ENCODE results near the gene MYH1.
"Not testable (repeated sequence)": the region's sequence is repeated elsewhere in the genome, so short reads cannot be mapped to it uniquely, and the experiment has no call there.

MYH1 gene

DNA sequence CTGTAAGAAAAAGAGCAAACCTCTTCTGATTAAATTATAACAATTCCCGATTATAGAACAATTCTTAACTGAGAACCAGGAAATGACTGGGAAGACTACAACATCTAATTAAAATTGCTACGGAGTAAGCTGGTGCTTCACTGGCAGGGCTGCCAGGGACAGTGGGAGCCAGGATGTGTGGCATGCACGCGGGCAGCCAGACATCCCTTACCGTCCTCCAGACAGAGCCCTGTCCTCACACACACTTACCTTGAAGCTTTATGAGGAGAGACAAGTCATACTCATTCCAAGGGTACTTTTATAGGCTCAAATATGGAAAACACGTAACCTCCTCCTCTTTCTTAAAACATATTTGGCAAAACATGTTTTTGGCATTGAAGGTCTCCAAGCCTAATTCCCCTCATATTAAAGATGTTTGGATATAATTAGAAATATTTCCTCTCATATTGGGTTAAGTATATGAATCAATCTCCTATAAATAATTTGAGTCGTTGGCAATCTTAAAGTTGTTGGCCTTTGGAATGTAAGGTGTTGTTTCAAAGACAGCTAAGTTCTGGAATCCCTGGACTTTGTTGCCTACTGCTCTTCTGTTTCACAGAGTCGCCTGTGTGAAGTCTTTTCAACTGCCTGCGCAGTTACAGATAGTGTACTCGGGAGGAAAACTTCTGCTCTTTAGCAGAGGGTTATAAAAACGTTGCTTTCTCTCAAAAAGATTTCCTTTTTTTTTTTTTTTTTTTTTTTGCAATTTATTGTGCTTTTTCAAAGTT lies at the start of gene MYH1:
MYH1 (minus strand) TSS at position 272 of the 767 bp plus-strand sequence. CDS start 1,900 bp downstream, outside the sequence.
- in situ Hi-C loops (cut with HindIII; ENCODE audit: low sequenced_read_pairs) = no loop called here

DNA sequence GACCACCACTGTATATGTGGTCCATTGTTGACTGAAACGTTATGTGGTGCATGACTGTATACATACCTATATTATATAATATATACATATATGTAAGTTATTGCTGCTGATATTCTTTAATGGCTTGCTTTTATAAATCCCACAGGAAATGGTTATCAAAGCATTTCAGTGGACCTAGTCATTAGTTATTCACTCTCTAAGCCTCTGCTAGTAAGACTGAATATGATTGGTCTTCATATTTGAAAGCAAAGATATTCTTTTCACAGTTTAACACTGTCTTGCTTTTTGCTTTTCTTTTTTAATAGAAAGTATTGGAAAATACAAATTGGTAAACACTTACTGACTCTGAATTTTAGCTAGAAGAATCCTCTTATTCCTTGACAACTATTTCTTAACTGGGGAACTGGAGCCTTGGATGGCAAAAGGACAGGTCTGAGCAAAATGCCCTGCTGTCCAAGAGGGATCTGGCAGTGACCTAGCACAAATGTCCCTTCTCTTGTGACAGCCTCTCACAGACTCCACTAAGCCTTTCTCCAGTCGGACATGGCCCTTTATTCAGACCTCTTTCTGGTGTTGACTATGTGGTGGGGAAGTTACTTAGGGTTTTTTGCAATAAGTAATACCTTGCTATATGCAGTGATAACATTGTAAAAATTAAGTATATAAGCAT lies 45.8 kb upstream of the MYH1 start:
- in situ Hi-C loops (cut with HindIII; ENCODE audit: low sequenced_read_pairs) = no loop called here

DNA sequence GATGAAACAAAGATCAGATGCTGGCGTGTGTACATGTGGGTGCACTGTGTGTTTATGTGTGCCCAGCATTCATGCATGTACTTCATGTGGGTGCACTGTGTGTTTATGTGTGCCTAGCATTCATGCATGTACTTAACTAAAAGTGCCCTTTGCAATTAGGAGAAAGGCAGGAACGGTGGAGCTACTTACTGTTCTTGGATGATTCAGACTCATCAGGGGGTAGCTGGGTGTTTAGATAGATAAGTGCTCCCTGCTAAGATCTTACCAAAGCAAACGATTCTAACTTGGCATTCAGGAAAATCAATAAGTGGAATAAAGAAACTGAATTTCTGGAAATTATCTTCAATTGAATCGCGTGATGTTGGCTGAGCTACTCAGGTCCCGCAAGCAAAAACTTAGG lies 39.7 kb upstream of the MYH1 start:
- in situ Hi-C loops (cut with HindIII; ENCODE audit: low sequenced_read_pairs) = no loop called here

DNA sequence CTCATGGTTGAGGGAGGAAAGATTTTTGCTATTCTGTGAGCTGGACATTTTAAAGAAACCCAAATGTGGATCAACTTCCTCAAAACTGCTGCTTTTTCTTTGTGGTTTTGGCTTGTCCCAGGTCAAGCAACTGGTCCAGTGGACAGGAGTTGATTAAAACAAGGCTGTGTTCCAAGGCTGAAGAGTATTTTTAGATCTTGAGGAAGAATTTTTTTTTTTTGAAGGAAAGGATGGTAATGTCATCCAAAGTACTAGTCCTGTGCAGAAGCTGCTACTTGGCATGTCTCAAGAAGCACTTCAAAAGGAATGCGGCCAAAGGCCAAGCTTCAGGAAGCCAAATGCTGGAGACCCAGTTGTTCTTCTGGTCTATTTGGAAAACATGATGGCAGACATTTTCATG lies 39.1 kb upstream of the MYH1 start:
- in situ Hi-C loops (cut with HindIII; ENCODE audit: low sequenced_read_pairs) = no loop called here

DNA sequence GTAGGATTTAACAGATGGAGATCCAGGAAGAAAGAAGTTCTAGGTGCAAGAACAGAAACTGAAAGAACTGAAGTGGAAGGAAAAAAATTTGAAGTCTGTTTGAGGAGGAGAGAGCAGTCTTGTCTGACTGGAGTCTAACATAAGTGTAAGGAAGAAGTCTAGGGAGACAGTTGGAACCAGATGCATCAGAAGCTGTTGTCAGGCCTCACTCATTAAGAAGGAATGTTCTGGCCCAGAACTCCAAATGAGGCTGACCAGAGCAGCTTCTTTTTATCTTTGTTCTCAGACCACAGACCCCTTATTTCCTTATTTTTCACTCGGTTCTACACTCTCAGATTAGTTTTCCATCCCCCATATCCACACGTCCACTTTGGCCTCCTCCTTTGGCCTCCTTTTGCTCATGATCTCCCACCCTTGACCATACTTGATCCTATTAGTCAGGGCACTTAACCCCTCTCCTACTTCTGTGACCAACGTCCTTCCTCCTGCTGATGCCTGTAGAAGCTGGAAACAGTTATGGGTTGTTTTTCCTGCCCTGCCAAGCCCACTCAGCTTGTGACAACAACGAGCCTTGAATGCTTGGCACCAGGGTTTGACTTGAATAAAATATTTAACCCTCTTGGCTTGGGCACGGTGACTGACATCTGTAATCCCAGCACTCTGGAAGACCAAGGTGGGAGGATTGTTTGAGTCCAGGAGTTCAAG lies 38.1 kb upstream of the MYH1 start:
- in situ Hi-C loops (cut with HindIII; ENCODE audit: low sequenced_read_pairs) = no loop called here

DNA sequence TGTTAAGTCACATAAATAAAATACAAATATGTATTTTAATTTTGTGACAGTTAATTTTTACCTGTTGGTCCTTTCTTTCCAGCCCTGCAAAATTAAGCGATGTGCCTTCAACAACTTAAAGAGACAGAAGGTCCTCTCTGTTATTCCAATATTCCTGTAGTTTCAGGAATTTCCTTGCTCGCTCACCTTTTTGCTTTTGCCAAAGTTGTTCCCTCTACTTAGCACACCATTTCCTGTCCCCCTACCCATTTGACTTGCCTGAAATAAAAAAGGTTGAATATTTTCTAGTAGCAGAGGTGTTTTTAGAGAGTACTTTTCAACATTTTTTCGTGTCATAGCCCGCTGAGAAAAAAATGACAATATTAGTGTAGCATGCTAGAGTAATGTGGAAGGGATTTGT lies 31.7 kb upstream of the MYH1 start:
- in situ Hi-C loops (cut with HindIII; ENCODE audit: low sequenced_read_pairs) = no loop called here

DNA sequence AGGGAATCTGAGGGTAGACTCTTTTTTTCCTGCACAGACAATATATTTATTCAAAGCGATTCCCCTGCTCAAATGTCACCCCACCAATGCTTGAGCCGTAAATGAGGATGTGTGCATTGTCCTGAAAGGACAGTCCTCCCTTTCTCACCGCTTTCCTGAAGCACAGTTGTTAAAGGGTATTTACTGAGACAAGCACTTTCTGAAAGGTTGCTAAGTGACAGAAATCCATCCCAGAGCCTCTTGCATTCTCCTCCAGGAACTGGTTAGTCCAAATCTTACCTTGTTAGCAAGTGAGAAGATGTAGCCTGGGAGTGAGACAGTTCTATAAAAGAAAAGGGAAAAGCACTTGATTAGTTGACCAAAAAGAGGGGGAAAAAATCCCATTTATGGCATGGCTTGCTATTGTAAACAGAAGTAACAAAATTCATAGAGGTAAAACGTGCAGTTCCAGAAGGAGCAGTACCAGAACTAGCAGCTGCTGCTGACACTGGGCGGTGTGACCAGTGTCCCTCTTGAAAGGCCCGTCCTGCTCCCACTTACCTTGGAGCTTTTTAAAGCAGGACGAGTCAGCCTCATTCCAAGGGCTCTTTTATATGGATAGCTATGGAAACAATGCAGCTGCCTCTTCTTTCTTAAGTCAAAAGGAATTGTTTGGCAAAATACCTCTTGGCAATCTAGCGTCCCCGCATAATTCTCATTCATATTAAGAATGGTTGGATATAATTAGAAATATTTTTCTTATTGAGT lies 30.9 kb upstream of the MYH1 start, which contains the start of gene MYH2:
MYH2 (minus strand) TSS at position 563 of the 747 bp plus-strand sequence. CDS start 1,738 bp downstream, outside the sequence.
- in situ Hi-C loops (cut with HindIII; ENCODE audit: low sequenced_read_pairs) = no loop called here

DNA sequence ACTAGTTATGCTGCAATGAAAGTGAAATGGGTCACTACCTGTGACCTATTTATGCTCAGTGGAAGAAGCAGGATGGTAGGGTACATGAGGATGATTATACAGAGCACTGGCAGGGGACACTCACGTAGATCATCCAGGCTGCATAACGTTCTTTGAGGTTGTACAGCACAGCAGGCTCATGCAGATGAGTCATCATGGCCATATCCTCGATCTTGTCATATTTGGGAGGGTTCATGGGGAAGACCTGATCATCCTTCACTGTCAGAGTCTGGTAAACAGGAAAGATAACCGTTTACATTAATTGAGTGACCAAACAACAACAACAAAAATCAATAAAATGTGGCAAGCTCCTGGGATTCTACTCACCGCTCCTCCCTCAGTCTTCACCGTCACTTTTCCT lies 29.0 kb upstream of the MYH1 start:
- in situ Hi-C loops (cut with HindIII; ENCODE audit: low sequenced_read_pairs) = no loop called here

DNA sequence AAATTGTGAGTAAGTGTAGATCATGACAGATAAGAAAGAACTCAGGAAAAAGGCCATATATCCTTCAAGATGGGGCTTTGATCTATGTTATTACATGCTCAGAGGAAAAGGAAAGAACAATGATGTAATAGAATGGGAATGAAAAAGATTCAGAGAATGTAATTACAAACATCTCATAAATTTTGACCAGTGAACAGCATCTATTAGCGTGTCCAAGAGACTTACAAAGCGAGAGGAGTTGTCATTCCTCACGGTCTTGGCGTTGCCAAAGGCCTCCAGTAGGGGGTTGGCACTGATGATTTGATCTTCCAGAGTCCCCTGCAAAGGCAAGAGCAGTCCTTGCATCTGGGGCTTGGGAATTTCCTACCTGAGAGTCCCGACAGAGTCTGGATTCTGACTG lies 25.1 kb upstream of the MYH1 start:
- in situ Hi-C loops (cut with HindIII; ENCODE audit: low sequenced_read_pairs) = not testable (repeated sequence)

DNA sequence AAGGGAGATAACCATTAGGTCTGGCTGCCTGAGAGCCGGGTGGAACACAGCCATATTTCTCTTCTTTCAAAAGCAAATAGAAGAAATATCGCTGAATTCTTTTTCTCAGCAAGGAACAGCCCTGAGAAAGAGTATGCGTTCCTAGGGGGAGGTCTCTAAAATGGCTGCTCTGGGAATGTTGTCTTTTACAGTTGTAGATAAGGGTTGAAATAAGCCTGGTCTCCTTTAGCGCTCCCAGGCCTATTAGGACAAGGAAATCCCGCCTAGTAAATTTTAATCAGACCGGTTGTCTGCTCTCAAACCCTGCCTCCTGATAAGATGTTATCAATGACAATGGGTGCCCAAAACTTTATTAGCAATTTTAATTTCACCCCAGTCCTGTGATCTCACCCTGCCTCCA lies 22.8 kb upstream of the MYH1 start:
- in situ Hi-C loops (cut with HindIII; ENCODE audit: low sequenced_read_pairs) = not testable (repeated sequence)

DNA sequence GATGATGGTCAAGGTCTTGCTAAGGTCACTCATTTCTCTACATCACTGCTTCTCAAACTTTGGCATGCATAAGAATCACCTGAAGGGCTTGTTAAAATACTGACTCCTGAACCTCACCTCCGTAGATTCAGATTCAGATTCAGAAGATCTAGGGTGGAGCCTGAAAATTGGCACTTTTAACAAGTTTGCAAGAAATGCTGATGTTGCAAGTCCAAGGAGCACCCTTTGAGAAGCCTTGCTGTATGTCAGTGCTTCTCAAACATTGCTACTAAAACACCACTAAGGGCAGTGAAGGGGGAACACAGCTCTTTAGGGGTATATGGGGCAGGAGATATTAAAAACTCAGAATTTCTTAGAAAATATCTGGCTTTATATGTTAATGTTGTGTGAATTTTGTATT lies 13.7 kb upstream of the MYH1 start:
- in situ Hi-C loops (cut with HindIII; ENCODE audit: low sequenced_read_pairs) = no loop called here

DNA sequence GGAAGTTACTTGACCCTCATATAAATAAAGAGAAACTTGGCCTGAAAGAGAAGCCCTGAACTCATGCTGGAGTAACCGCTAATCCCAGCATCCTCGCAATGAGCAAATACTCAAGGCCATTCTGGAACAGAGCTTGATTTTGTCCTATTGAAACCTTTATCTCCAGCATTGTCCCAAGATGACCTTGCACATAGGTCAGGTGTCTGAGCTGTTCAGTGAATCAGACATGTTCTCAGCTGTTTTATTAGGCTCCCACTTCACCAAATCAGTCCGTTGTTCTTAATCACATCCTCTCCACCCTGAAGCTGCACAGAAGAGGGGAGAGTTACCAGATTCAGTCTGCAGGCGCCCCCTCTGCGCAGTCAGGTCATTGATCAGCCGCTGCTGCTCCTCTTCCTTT lies 9.1 kb upstream of the MYH1 start:
- in situ Hi-C loops (cut with HindIII; ENCODE audit: low sequenced_read_pairs) = no loop called here

DNA sequence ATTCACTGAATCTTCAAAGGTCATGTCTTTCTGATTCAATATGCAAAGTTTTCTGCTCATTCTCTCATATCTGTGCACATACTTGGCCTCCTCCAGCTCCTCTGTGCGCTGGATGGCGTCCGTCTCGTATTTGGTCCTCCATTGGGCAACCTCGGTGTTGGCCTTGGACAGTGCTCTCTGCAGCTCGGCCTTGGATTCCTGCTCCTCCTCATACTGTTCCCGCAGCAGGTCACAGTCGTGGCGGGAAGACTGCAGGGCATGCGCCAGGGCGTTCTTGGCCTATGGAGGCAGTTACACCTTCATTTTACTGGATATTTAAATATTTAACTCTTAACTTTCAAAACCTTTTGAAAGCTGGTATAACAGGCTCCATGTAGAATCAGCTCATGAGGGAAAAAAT lies 8.2 kb upstream of the MYH1 start:
- in situ Hi-C loops (cut with HindIII; ENCODE audit: low sequenced_read_pairs) = no loop called here

DNA sequence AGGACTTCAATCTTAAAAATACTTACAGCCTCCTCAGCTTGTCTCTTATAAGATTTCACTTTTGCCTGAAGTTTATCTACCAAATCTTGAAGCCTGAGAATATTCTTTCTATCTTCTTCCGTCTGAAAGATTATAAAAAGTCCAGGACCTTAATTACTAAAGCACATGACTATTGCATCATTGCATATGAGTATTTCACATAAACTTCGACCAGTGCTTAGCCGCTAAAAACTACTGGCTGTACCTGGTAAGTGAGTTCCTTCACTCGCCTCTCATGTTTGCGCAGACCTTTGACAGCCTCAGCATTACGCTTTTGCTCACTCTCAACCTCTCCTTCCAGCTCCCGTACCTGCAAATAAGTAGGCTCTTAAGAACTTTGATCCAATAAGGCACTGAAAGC lies 4.7 kb upstream of the MYH1 start:
- in situ Hi-C loops (cut with HindIII; ENCODE audit: low sequenced_read_pairs) = no loop called here

DNA sequence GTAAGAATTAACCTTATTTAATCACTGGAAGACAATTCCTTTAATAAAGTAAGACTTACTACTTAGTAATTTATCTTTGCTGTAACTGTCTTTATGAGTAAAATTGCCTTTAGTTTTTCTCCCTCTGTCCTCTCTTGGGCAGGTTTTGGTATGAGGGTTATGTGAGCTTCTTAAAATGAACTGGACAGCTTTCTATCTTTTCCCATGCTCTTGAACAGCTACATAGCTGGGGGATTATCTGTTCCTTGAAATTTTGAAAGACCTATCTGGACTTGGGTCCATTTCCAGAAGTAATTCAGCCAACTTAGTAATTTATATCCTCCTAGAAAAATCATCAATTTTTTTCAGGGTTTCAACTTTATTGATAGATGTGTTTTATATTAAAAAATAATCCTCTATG lies 3.6 kb upstream of the MYH1 start:
- in situ Hi-C loops (cut with HindIII; ENCODE audit: low sequenced_read_pairs) = no loop called here

DNA sequence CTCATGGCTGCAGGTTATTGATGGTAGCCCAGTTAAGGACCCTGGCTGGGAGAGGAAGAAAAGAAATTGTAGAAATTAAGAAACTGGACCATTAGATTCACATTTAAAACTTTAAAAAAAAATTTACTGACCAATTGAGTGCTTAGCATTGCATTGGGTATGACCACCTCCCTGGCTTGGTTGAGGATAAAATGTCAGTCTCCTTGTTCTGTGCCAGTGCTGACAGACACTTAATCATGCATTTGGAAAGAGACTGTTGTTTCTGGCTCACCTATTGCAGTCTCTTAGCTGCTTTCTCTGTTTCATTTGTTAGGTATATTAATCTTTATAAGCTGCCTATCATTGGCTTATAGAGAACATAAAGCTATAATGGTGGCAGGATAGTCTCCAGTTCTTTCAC lies 1.7 kb downstream of the MYH1 start:
- in situ Hi-C loops (cut with HindIII; ENCODE audit: low sequenced_read_pairs) = no loop called here

DNA sequence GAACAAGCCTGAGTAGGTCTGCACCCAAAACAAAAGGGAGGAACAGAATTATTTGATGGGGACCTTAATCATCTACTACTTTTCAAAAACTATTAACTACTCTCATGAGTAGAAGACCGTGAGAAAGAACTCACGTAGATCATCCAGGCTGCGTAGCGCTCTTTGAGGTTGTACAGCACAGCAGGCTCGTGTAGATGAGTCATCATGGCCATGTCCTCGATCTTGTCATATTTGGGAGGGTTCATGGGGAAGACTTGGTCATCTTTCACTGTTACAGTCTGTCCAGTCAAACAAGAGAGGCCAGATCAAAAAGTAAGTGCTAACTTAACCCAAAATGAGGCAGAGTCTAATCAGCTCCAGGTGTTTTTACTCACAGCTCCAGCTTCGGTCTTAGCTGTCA lies 2.3 kb downstream of the MYH1 start:
- in situ Hi-C loops (cut with HindIII; ENCODE audit: low sequenced_read_pairs) = no loop called here

DNA sequence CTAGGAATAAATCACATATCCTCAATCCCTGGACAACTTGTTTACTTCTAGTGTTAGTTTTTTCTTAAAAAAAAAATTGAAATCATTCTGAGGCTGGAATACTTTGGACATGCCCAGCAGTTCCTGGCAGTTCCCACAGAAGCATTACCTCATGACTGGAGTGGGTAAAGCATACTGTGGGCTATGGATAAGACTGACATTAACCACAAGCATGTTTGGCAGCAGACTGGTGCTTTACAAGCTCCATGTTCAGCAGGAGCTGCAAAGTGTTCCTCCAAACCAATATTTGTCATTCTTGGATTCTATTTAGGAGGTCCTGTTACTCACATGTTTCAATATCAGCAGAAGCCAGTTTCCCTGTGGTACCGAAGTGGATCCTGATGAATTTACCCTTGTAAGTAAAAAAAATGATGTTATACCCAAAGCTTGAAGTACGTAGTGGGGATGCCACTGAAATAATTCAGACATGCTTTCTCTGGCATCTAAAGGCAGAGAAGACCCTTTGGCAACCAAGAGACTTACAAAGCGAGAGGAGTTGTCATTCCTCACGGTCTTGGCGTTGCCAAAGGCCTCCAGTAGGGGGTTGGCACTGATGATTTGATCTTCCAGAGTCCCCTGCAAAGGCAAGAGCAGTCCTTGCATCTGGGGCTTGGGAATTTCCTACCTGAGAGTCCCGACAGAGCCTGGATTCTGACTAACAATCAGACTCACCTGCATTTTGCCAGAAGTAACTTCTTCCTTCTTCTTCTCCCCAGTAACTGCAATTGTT lies 4.9 kb downstream of the MYH1 start:
- in situ Hi-C loops (cut with HindIII; ENCODE audit: low sequenced_read_pairs) = no loop called here

DNA sequence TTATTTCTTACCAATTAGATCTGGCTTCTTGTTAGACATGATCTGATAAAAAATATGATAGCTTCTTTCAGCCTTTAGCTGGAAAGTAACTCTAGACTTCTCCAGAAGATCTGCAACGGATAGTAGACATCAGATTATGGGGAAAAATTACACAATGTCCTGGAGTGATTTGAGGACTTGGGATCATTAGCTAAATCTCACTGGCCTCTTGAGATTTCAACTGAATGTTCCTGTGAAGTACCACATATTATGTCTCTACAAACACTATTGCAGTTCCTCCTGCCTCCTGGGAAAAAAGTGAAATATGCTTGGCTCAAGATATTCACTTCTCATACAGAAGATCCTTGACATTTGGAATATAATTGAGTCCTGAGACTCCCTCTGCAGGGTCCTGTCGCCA lies 5.5 kb downstream of the MYH1 start:
- in situ Hi-C loops (cut with HindIII; ENCODE audit: low sequenced_read_pairs) = no loop called here

DNA sequence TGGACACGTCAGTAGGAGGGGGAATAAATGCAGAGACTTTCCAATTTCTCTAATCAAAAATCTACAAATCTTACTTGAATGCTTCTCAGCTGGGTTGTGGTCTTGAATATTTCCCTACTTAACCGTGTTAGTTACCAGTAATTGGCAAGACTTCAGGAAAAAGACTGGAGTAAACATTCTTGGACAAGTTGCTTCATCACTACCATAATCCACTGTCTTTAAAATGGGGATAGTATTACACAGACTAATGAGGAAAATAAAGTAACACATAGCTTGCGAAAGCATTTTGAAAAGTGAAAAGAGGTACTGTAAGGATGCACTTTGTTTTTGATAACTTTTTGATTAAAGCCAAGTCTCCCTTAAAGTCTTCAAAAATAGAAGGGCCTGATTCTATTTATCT lies 18.4 kb downstream of the MYH1 start:
- in situ Hi-C loops (cut with HindIII; ENCODE audit: low sequenced_read_pairs) = no loop called here

Measured in DLD1 (cell line).